Measurements from ENCODE around the gene ARHGAP9.

ARHGAP9 gene

DNA sequence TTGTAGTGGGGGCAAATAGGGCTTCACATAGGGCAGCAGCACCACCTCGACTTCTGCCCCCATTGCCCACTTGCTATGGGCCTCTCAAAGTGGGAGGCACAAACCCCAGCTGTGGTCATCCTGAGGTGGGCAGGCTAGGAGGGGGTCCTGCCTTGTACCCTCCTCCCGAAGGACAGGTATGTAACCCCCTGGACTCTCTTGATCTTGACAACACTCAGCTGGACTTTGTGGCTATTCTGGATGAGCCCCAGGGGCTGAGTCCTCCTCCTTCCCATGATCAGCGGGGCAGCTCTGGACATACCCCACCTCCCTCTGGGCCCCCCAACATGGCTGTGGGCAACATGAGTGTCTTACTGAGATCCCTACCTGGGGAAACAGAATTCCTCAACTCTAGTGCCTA, 8.0 kb downstream of the ARHGAP9 start:
- peak overlapping the region; percentile 55 for H3K27ac Mint-ChIP-seq (ENCODE audit: low read depth)
- no peak for ATAC-seq (replicated peaks; ENCODE audit: extremely low read depth, poor library complexity, severe bottlenecking)
- no peaks in the 10 kb centered on the region for H3K27me3 Mint-ChIP-seq
- H3K9me3 Mint-ChIP-seq = no peaks in the 10 kb centered on the region
- no peak for DNase-seq (ENCODE audit: low spot score in 2 of 2)
- H3K4me1 Mint-ChIP-seq = peaks cover 53% of the 10 kb centered on the region
- H3K4me3 Mint-ChIP-seq = no peak overlapping the region
- H3K36me3 Mint-ChIP-seq (ENCODE audit: insufficient read depth) = peaks cover 55% of the 10 kb centered on the region

DNA sequence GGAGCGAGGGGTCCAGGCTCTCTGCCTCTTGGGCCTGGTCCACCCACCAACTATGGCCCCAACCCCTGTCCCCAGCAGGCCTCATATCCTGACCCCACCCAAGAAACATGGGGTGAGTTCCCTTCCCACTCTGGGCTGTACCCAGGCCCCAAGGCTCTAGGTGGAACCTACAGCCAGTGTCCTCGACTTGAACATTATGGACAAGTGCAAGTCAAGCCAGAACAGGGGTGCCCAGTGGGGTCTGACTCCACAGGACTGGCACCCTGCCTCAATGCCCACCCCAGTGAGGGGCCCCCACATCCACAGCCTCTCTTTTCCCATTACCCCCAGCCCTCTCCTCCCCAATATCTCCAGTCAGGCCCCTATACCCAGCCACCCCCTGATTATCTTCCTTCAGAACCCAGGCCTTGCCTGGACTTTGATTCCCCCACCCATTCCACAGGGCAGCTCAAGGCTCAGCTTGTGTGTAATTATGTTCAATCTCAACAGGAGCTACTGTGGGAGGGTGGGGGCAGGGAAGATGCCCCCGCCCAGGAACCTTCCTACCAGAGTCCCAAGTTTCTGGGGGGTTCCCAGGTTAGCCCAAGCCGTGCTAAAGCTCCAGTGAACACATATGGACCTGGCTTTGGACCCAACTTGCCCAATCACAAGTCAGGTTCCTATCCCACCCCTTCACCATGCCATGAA, 8.6 kb downstream of the ARHGAP9 start:
- no peak for ATAC-seq (replicated peaks; ENCODE audit: extremely low read depth, poor library complexity, severe bottlenecking)
- no peaks in the 10 kb centered on the region for H3K27me3 Mint-ChIP-seq
- H3K27ac Mint-ChIP-seq (ENCODE audit: low read depth) = peak overlapping the region; percentile 55
- no peak overlapping the region for H3K4me3 Mint-ChIP-seq
- no peaks in the 10 kb centered on the region for H3K9me3 Mint-ChIP-seq
- H3K36me3 Mint-ChIP-seq (ENCODE audit: insufficient read depth) = peaks cover 50% of the 10 kb centered on the region
- H3K4me1 Mint-ChIP-seq = peaks cover 47% of the 10 kb centered on the region
- no peak for DNase-seq (ENCODE audit: low spot score in 2 of 2)

DNA sequence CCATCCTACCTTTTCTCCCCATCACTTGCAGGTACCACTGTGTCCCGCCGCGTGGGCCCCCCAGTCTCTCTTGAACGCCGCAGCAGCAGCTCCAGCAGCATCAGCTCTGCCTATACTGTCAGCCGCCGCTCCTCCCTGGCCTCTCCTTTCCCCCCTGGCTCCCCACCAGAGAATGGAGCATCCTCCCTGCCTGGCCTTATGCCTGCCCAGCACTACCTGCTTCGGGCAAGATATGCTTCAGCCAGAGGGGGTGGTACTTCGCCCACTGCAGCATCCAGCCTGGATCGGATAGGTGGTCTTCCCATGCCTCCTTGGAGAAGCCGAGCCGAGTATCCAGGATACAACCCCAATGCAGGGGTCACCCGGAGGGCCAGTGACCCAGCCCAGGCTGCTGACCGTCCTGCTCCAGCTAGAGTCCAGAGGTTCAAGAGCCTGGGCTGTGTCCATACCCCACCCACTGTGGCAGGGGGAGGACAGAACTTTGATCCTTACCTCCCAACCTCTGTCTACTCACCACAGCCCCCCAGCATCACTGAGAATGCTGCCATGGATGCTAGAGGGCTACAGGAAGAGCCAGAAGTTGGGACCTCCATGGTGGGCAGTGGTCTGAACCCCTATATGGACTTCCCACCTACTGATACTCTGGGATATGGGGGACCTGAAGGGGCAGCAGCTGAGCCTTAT, 9.2 kb downstream of the ARHGAP9 start:
- H3K27me3 Mint-ChIP-seq = no peaks in the 10 kb centered on the region
- H3K36me3 Mint-ChIP-seq (ENCODE audit: insufficient read depth) = peaks cover 46% of the 10 kb centered on the region
- ATAC-seq (replicated peaks; ENCODE audit: extremely low read depth, poor library complexity, severe bottlenecking) (no peak), DNase-seq (ENCODE audit: low spot score in 2 of 2) (no peak)
- no peaks in the 10 kb centered on the region for H3K9me3 Mint-ChIP-seq
- no peak overlapping the region for H3K27ac Mint-ChIP-seq (ENCODE audit: low read depth)
- H3K4me1 Mint-ChIP-seq = peaks cover 46% of the 10 kb centered on the region
- H3K4me3 Mint-ChIP-seq = no peak overlapping the region

DNA sequence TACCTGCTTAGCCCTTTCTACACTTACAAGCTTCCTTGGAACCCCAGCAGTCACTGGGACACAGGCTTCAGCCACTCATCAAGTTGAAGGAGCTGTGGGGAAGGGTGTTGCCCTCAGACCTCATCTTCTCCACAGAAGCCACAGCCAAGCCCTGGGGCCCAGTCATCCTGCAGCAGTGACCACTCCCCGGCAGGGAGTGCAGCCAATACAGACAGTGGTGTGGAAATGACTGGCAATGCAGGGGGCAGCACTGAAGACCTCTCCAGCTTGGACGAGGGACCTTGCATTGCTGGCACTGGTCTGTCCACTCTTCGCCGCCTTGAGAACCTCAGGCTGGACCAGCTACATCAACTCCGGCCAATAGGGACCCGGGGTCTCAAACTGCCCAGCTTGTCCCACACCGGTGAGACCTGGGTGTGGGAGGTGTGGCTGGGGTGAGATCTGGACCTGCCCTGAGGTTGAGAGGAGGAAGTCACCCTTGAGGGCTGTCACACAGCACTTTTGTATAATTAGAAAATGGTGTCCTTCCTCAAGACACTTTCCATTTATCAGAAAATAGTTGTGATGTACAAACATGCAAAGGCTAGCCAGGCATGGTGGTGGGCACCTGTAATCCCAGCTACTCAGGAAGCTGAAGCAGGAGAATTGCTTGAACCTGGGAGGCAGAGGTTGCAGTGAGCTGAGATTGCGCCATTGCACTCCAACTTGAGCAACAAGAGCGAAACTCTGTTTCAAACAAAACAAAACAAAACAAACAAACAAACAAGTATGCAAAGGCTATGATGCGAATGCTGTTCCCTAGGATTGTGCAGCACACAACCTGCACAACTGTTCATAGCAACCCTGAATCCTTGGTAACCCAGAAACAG, 10.1 kb downstream of the ARHGAP9 start:
- Mint-ChIP-seq H3K27me3 (no peaks in the 10 kb centered on the region), H3K4me1 (peaks cover 41% of the 10 kb centered on the region), H3K4me3 (no peak overlapping the region), H3K27ac (ENCODE audit: low read depth) (no peak overlapping the region), H3K9me3 (no peaks in the 10 kb centered on the region), H3K36me3 (ENCODE audit: insufficient read depth) (peaks cover 41% of the 10 kb centered on the region)
- no peak for DNase-seq (ENCODE audit: low spot score in 2 of 2)
- no peak for ATAC-seq (replicated peaks; ENCODE audit: extremely low read depth, poor library complexity, severe bottlenecking)

DNA sequence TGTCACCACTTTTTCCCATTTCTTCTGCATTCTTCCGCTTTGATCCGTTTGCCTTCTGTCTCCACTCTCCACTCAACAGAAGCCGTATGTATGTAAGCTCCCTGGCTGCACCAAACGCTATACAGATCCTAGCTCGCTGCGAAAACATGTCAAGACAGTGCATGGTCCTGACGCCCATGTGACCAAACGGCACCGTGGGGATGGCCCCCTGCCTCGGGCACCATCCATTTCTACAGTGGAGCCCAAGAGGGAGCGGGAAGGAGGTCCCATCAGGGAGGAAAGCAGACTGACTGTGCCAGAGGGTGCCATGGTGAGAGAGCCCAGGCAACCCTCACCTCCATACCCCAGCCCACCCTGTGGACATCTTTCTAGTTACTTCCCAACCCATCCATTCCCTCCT, 11.8 kb downstream of the ARHGAP9 start:
- Mint-ChIP-seq H3K4me1 (peaks cover 38% of the 10 kb centered on the region), H3K36me3 (ENCODE audit: insufficient read depth) (peaks cover 24% of the 10 kb centered on the region), H3K4me3 (no peak overlapping the region), H3K27ac (ENCODE audit: low read depth) (no peak overlapping the region), H3K27me3 (no peaks in the 10 kb centered on the region), H3K9me3 (no peaks in the 10 kb centered on the region)
- DNase-seq (ENCODE audit: low spot score in 2 of 2) = no peak
- no peak for ATAC-seq (replicated peaks; ENCODE audit: extremely low read depth, poor library complexity, severe bottlenecking)

DNA sequence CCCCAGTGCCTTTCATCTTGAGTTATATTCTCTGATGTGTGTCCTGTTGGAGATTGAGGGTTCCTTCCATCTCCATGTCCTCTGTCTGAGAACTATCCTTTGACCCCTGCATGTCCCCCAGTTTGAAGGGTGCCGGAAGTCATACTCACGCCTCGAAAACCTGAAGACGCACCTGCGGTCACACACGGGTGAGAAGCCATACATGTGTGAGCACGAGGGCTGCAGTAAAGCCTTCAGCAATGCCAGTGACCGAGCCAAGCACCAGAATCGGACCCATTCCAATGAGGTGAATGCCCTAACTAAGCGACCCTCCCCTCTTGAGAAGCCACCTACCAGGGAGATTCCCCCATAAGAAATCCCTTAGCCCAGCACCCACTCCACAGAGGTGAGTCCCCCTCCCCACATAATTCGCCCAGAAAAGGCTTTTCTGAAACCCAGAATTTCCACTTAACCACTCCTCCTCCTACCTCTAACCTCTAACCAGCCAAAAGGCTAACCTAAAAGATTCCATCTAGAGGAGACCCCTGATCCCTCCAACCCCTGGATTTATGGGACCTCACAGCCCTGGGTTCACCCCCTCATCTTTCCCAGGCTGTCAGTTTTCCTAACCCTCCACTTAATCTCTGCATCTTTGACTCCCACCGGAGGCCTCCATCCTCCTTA, 12.3 kb downstream of the ARHGAP9 start:
- Mint-ChIP-seq H3K27ac (ENCODE audit: low read depth) (no peak overlapping the region), H3K36me3 (ENCODE audit: insufficient read depth) (peaks cover 23% of the 10 kb centered on the region), H3K4me3 (no peak overlapping the region), H3K9me3 (no peaks in the 10 kb centered on the region), H3K4me1 (peaks cover 41% of the 10 kb centered on the region), H3K27me3 (no peaks in the 10 kb centered on the region)
- DNase-seq (ENCODE audit: low spot score in 2 of 2) = no peak
- no peak for ATAC-seq (replicated peaks; ENCODE audit: extremely low read depth, poor library complexity, severe bottlenecking)

DNA sequence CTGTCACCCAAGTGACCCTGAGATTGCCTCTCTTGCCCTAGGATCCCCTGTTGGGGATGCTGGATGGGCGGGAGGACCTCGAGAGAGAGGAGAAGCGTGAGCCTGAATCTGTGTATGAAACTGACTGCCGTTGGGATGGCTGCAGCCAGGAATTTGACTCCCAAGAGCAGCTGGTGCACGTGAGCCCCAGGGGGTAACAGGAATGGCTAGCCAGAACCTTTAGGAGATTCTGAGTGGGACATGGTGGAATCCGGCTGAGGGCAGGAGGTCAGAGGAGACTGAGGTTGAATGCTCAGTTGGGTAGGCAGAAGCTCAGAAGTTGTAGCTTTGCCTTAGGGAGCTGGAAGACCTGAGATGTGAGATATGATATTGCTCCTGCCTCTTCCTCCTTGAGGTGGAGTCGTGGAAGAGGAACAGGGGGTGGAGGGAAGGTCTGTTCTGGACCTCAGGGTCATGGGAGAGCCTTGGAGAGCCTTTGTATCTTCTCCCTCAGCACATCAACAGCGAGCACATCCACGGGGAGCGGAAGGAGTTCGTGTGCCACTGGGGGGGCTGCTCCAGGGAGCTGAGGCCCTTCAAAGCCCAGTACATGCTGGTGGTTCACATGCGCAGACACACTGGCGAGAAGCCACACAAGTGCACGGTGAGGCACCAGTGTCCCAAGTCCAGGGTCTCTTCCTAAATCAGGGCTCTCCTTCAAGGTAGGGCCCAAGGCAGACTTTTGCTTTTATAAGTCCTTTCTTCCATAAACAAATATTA, 13.7 kb downstream of the ARHGAP9 start:
- no peaks in the 10 kb centered on the region for H3K9me3 Mint-ChIP-seq
- no peak overlapping the region for H3K4me3 Mint-ChIP-seq
- H3K27ac Mint-ChIP-seq (ENCODE audit: low read depth) = peak overlapping the region; percentile 63
- ATAC-seq (replicated peaks; ENCODE audit: extremely low read depth, poor library complexity, severe bottlenecking) = no peak
- DNase-seq (ENCODE audit: low spot score in 2 of 2) = no peak
- H3K36me3 Mint-ChIP-seq (ENCODE audit: insufficient read depth) = peaks cover 12% of the 10 kb centered on the region
- peaks cover 40% of the 10 kb centered on the region for H3K4me1 Mint-ChIP-seq
- H3K27me3 Mint-ChIP-seq = peaks cover 9% of the 10 kb centered on the region

DNA sequence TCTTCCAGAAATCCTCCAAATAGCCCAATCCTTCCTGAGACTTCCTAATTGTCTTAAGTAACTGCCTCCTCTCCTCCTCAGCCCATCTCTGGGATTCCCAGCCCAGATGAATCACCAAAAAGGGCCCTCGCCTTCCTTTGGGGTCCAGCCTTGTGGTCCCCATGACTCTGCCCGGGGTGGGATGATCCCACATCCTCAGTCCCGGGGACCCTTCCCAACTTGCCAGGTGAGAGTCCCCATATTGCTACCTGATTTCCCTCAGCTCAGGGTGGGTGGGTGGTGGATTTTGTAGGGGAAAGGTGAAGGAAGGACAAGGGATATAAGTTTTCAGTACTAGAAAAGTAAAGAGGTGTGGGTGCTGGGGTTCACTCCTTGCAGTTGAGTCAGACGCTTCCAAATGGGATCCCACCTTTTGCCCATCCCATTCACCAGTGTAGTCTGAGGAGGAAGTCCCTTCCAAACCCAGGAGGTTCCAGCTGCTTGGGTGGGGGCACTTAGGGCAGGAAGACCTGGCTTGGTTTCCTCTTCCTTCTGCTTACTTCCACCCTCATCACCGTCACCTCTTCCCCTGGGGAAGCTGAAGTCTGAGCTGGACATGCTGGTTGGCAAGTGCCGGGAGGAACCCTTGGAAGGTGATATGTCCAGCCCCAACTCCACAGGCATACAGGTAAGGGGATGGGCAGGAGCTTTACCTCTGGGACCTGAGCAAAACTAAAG, 14.5 kb downstream of the ARHGAP9 start:
- Mint-ChIP-seq H3K4me3 (no peak overlapping the region), H3K27me3 (peaks cover 17% of the 10 kb centered on the region), H3K4me1 (peaks cover 46% of the 10 kb centered on the region), H3K9me3 (no peaks in the 10 kb centered on the region), H3K36me3 (ENCODE audit: insufficient read depth) (peaks cover 10% of the 10 kb centered on the region), H3K27ac (ENCODE audit: low read depth) (peak overlapping the region; percentile 63)
- DNase-seq (ENCODE audit: low spot score in 2 of 2) = no peak
- no peak for ATAC-seq (replicated peaks; ENCODE audit: extremely low read depth, poor library complexity, severe bottlenecking)

DNA sequence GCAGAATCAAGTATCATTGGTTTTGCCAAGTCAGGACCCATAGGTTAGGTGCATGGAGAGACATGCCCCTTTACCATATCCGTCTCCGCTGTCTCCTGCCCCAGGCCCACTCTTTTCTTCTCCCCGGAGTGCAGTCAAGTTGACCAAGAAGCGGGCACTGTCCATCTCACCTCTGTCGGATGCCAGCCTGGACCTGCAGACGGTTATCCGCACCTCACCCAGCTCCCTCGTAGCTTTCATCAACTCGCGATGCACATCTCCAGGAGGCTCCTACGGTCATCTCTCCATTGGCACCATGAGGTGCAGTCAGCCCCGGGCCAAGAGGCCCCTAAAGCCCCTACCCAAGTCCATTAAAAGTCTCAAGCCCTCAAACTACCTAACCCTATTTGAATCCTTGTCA, 15.1 kb downstream of the ARHGAP9 start:
- no peak for DNase-seq (ENCODE audit: low spot score in 2 of 2)
- peaks cover 10% of the 10 kb centered on the region for H3K36me3 Mint-ChIP-seq (ENCODE audit: insufficient read depth)
- no peak for ATAC-seq (replicated peaks; ENCODE audit: extremely low read depth, poor library complexity, severe bottlenecking)
- H3K9me3 Mint-ChIP-seq = no peaks in the 10 kb centered on the region
- H3K4me3 Mint-ChIP-seq = no peak overlapping the region
- peaks cover 21% of the 10 kb centered on the region for H3K27me3 Mint-ChIP-seq
- H3K4me1 Mint-ChIP-seq = peaks cover 52% of the 10 kb centered on the region
- H3K27ac Mint-ChIP-seq (ENCODE audit: low read depth) = no peak overlapping the region

DNA sequence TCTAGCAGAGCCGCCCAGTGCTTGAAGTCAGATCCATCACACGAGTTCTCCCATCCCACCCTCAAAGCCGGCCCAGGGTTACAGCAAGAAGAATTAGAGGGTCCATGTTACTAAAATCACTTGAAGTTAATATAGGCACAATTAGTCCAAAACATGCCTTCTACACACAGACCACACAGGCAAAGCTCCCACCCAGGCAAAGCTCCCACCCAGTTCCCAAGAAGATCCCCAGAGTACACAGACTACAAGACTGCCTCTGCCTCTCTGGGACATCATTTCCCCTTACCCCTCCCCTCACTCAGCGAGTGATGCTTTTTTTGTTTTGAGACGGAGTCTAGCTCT, 16.8 kb downstream of the ARHGAP9 start:
- peaks cover 5% of the 10 kb centered on the region for H3K36me3 Mint-ChIP-seq (ENCODE audit: insufficient read depth)
- ATAC-seq (replicated peaks; ENCODE audit: extremely low read depth, poor library complexity, severe bottlenecking) (no peak), DNase-seq (ENCODE audit: low spot score in 2 of 2) (no peak)
- H3K4me1 Mint-ChIP-seq = peaks cover 63% of the 10 kb centered on the region
- H3K27ac Mint-ChIP-seq (ENCODE audit: low read depth) = peak overlapping the region; percentile 80
- peaks cover 21% of the 10 kb centered on the region for H3K27me3 Mint-ChIP-seq
- peak overlapping the region; percentile 84 for H3K4me3 Mint-ChIP-seq
- H3K9me3 Mint-ChIP-seq = no peaks in the 10 kb centered on the region

DNA sequence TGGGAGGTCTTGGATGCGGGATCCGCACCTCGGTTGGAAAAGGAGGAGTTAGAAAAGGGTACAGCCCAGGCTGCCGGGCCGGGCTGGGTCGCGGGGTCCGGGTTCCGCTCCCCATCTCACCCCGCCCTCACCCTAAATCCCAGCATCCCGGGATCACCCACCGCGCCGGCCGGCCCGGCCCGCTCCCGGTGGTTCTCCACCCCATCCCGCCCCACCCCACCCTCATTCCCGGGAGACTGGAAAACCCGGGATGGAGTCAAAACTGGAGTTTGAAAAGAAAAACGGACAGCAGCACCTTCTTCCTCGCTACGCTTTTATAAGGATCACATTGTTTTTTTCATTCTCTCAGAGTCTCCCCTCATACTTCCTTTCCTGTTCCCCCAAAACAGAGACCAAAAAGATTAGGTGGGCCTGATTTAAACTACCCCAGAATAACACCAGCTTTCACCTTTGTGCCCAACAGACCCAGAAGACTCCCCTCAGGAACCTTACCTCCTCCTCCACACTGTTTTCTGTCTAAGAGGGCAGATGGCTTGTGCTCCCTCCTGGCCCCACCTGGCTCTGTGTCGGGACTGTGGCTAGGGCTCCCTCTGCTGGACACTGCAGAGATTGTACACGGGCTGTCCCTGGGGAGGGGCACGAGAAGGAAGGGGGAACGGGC, 17.3 kb downstream of the ARHGAP9 start:
- H3K27ac Mint-ChIP-seq (ENCODE audit: low read depth) = peak overlapping the region; percentile 80
- DNase-seq (ENCODE audit: low spot score in 2 of 2) (peak; percentile 84), ATAC-seq (replicated peaks; ENCODE audit: extremely low read depth, poor library complexity, severe bottlenecking) (peak; percentile 75)
- H3K4me3 Mint-ChIP-seq = peak overlapping the region; percentile 84
- peaks cover 21% of the 10 kb centered on the region for H3K27me3 Mint-ChIP-seq
- peaks cover 59% of the 10 kb centered on the region for H3K4me1 Mint-ChIP-seq
- peaks cover 5% of the 10 kb centered on the region for H3K36me3 Mint-ChIP-seq (ENCODE audit: insufficient read depth)
- H3K9me3 Mint-ChIP-seq = no peaks in the 10 kb centered on the region

Data from central memory CD8-positive, alpha-beta T cell (primary cell).